Measurements from ENCODE around the gene EPB41L1. TPM values are rescaled to one million over a fixed set of nuclear protein-coding genes. Genes with fewer than 3 reads are reported as not detected.

Gene EPB41L1
- total RNA-seq, 1 donor from 2014 or later: 54.8 TPM

DNA sequence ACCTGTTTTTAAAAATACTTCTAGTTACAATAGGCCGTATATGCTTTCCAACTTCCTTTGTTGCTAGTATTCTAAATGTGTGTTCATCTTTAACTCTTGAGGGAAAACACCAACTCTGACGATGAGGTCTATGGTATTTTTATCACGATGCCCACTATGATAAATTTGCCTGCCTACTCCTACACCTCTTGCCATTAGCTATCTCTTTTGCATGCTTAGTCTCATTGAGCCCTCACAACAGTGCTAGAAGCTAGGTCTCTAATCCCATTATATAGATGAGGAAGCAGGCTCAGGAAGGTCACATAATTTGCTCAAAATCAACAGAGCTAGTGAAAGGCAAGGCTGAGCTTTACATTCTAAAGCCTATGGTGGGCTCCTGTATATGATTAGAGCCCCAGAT, 94.9 kb downstream of the EPB41L1 start:
- Histone ChIP-seq H3K9me3 (no peaks in the 10 kb centered on the region), H3K36me3 (peaks cover 6 to 47% of the 10 kb centered on the region in 2 donors), H3K4me3 (no peak overlapping the region), H3K27ac (no peak overlapping the region), H3K27me3 (no peaks in the 10 kb centered on the region), H3K4me1 (peaks cover 31% of the 10 kb centered on the region)
- TF ChIP-seq POLR2A (IDR thresholded peaks at IDR 0.05) (no peak), POLR2AphosphoS5 (IDR thresholded peaks at IDR 0.05; ENCODE audit: insufficient read depth in 1 of 2, low read depth in 1 of 2) (no peak)
- TF ChIP-seq, protein P1, sequence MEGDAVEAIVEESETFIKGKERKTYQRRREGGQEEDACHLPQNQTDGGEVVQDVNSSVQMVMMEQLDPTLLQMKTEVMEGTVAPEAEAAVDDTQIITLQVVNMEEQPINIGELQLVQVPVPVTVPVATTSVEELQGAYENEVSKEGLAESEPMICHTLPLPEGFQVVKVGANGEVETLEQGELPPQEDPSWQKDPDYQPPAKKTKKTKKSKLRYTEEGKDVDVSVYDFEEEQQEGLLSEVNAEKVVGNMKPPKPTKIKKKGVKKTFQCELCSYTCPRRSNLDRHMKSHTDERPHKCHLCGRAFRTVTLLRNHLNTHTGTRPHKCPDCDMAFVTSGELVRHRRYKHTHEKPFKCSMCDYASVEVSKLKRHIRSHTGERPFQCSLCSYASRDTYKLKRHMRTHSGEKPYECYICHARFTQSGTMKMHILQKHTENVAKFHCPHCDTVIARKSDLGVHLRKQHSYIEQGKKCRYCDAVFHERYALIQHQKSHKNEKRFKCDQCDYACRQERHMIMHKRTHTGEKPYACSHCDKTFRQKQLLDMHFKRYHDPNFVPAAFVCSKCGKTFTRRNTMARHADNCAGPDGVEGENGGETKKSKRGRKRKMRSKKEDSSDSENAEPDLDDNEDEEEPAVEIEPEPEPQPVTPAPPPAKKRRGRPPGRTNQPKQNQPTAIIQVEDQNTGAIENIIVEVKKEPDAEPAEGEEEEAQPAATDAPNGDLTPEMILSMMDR (IDR thresholded peaks at IDR 0.05): no peak
- intact Hi-C loops (cut with DNase I): no loop called here
- no peak for DNase-seq (ENCODE audit: extremely low spot score in 2 of 2)

DNA sequence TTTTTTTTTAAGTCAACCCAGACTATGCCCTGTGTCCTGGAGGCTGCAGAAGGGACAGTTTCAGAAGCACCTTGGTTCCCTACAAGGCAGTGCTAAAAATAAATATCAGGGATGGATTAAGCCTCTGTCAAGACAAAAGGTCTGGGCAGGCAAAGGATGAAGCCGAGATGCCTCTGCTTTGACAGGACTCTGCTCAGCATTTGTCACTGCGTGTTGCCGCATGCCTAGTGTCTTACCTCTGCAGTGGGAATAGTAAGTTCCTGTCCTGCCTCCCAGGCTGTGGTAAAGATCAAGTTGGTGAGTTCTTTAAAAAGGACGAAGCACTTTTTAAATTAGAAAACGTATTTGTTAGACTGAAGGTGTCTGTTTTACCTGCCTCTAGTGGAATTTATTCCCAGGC, 96.9 kb downstream of the EPB41L1 start:
- intact Hi-C loops (cut with DNase I): no loop called here
- Histone ChIP-seq H3K36me3 (peaks cover 3 to 41% of the 10 kb centered on the region in 2 donors), H3K27me3 (no peaks in the 10 kb centered on the region), H3K27ac (no peak overlapping the region), H3K4me1 (peaks cover 31% of the 10 kb centered on the region), H3K9me3 (no peaks in the 10 kb centered on the region), H3K4me3 (no peak overlapping the region)
- no peak for DNase-seq (ENCODE audit: extremely low spot score in 2 of 2)
- TF ChIP-seq, protein P1 (IDR thresholded peaks at IDR 0.05): no peak
- TF ChIP-seq POLR2AphosphoS5 (IDR thresholded peaks at IDR 0.05; ENCODE audit: insufficient read depth in 1 of 2, low read depth in 1 of 2) (no peak), POLR2A (IDR thresholded peaks at IDR 0.05) (no peak)

DNA sequence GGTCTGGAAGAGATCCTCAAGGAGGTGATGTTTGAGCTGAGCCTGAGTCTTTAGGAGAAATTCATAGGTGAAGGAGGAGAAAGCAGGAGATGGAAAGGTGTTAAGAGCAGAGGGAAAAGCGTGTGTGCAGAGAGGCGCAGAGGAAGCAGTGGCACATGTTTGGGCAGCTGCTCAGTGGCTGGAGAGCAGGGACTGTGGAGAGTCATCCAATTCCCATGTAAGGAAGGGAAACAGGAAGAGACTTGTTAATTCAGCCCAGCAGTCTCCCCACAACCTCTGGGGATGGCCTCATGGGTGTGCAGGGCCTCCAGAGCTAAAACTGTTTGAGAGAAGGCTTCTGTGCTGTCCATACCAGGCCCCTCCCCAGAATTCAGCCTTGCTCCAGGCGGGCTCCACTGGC, 98.0 kb downstream of the EPB41L1 start:
- Histone ChIP-seq H3K4me3 (no peak overlapping the region), H3K9me3 (no peaks in the 10 kb centered on the region), H3K27ac (no peak overlapping the region), H3K27me3 (no peaks in the 10 kb centered on the region), H3K36me3 (peaks cover 0 to 36% of the 10 kb centered on the region in 2 donors), H3K4me1 (peaks cover 31% of the 10 kb centered on the region)
- TF ChIP-seq, protein P1 (IDR thresholded peaks at IDR 0.05): no peak
- TF ChIP-seq POLR2A (IDR thresholded peaks at IDR 0.05): no peak
- no peak for TF ChIP-seq POLR2AphosphoS5 (IDR thresholded peaks at IDR 0.05; ENCODE audit: insufficient read depth in 1 of 2, low read depth in 1 of 2)
- DNase-seq (ENCODE audit: extremely low spot score in 2 of 2): no peak
- intact Hi-C loops (cut with DNase I): no loop called here

DNA sequence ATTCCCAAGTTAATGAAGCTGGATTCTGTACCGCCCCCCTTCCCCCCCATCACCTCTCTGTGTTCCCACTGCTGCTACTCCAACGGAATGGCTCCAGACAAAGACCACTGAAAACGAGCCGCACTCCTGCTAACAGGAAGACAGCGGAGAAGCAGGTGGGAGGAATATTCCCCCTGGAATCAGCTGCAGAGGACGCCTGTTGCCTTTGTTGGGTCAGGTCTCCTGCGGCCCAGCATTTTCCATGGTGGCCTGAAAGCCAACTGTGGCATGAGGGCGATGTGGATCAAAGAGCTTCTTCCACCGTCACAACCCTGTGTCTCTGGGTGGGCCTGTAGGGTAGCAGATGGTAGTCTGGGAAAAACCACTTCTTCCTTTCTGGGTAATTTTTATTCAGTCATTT, 98.5 kb downstream of the EPB41L1 start:
- DNase-seq (ENCODE audit: extremely low spot score in 2 of 2): no peak
- H3K9me3 ChIP-seq: no peaks in the 10 kb centered on the region
- H3K27me3 ChIP-seq: no peaks in the 10 kb centered on the region
- peaks cover 0 to 31% of the 10 kb centered on the region in 2 donors for H3K36me3 ChIP-seq
- H3K4me3 ChIP-seq: no peak overlapping the region
- H3K27ac ChIP-seq: no peak overlapping the region
- peaks cover 31% of the 10 kb centered on the region for H3K4me1 ChIP-seq
- TF ChIP-seq, protein P1 (IDR thresholded peaks at IDR 0.05): no peak
- no peak for TF ChIP-seq POLR2A (IDR thresholded peaks at IDR 0.05)
- no peak for TF ChIP-seq POLR2AphosphoS5 (IDR thresholded peaks at IDR 0.05; ENCODE audit: insufficient read depth in 1 of 2, low read depth in 1 of 2)
- intact Hi-C loops (cut with DNase I): no loop called here

DNA sequence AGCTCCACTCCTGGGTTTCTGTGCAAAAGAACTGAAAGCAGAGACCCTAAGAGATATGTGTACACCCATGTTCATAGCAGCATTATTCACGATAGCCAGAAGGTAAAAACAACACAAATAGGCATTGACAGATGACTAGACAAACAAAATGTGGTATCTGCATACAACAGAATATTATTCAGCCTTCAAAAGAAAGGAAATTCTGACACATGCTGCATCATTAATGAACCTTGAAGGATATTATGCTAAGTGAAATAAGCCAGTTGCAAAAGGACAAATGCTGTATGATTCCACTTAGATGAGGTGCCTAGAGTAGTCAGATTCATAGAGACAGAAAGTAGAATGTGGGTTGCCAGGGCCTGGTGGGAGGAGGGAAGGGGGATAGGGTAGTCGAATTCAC, 99.5 kb downstream of the EPB41L1 start:
- Histone ChIP-seq H3K27me3 (no peaks in the 10 kb centered on the region), H3K36me3 (peaks cover 0 to 21% of the 10 kb centered on the region in 2 donors), H3K4me1 (peaks cover 24% of the 10 kb centered on the region), H3K4me3 (no peak overlapping the region), H3K9me3 (no peaks in the 10 kb centered on the region), H3K27ac (no peak overlapping the region)
- no peak for DNase-seq (ENCODE audit: extremely low spot score in 2 of 2)
- TF ChIP-seq POLR2AphosphoS5 (IDR thresholded peaks at IDR 0.05; ENCODE audit: insufficient read depth in 1 of 2, low read depth in 1 of 2): no peak
- TF ChIP-seq, protein P1 (IDR thresholded peaks at IDR 0.05): no peak
- no peak for TF ChIP-seq POLR2A (IDR thresholded peaks at IDR 0.05)
- intact Hi-C loops (cut with DNase I): no loop called here

Measured in vagina (tissue), 2 donors.